ENCODE measurements around the gene SUSD1. TPM values are rescaled to one million over a fixed set of nuclear protein-coding genes. Genes with fewer than 3 reads are reported as not detected.

Gene SUSD1
- total and polyA plus RNA-seq, 4 donors, result 1.2 to 19.0 (median 3.2) TPM

GRCh38 chr9:112120439-112120925, 54.6 kb downstream of the SUSD1 start:
- H3K27ac ChIP-seq (ENCODE audit: low read depth in 1 of 2, low read length in 2 of 2), result no peak overlapping the region

GRCh38 chr9:112120030-112120341, 55.1 kb downstream of the SUSD1 start:
- Histone ChIP-seq H3K27ac (ENCODE audit: low read depth in 1 of 2, low read length in 2 of 2) (peak overlapping the region; percentile 91 to 95), H3K27me3 (ENCODE audit: control insufficient read depth in 4 of 4, insufficient read depth in 4 of 4, low read length in 3 of 4) (no peaks in the 10 kb centered on the region), H3K4me3 (ENCODE audit: low read depth in 1 of 3, low read length in 3 of 3) (no peak overlapping the region), H3K9ac (ENCODE audit: low read depth in 1 of 2, low read length in 2 of 2) (peak overlapping the region in 1 of 2 donors; percentile 60), H3K4me1 (ENCODE audit: control insufficient read depth in 4 of 4, insufficient read depth in 4 of 4, low read length in 3 of 4) (peaks cover under 1 to 17% (median 5%) of the 10 kb centered on the region in 4 donors), H3K9me3 (ENCODE audit: control insufficient read depth in 4 of 4, low read length in 3 of 4) (no peaks in the 10 kb centered on the region), H3K36me3 (ENCODE audit: control insufficient read depth in 4 of 4, insufficient read depth in 3 of 4, low read depth in 1 of 4, low read length in 3 of 4) (no peaks in the 10 kb centered on the region)
- no peak for DNase-seq (ENCODE audit: low spot score)
- 81% methylated on average over 6 of the region's 6 CpGs for WGBS
- TF ChIP-seq GABPA (IDR thresholded peaks at IDR 0.05 in 1 of 2, conservative IDR thresholded peaks at IDR 0.05 in 1 of 2) (no peak), HNF4A (conservative IDR thresholded peaks at IDR 0.05) (no peak), JUND (IDR thresholded peaks at IDR 0.05) (no peak), FOXA1 (IDR thresholded peaks at IDR 0.05) (no peak), FOXA2 (IDR thresholded peaks at IDR 0.05) (no peak), CTCF (IDR thresholded peaks at IDR 0.05; ENCODE audit: low read depth, low read length, missing input control) (no peak), HNF4G (IDR thresholded peaks at IDR 0.05) (no peak), SP1 (IDR thresholded peaks at IDR 0.05) (no peak), MAX (IDR thresholded peaks at IDR 0.05) (no peak), RAD21 (IDR thresholded peaks at IDR 0.05) (no peak), YY1 (IDR thresholded peaks at IDR 0.05) (no peak), NR2F2 (IDR thresholded peaks at IDR 0.05) (no peak), ZBTB33 (IDR thresholded peaks at IDR 0.05) (no peak), REST (IDR thresholded peaks at IDR 0.05) (no peak), RXRA (IDR thresholded peaks at IDR 0.05) (no peak), EGR1 (IDR thresholded peaks at IDR 0.05; ENCODE audit: low read depth in 2 of 2) (no peak), TAF1 (conservative IDR thresholded peaks at IDR 0.05) (no peak)

More at GRCh38 chr9:112120439-112120925, 54.6 kb downstream of the SUSD1 start:
- DNase-seq (ENCODE audit: low spot score), result no peak
- 93% methylated on average over 2 of the region's 2 CpGs for WGBS
- H3K4me1 ChIP-seq (ENCODE audit: control insufficient read depth in 4 of 4, insufficient read depth in 4 of 4, low read length in 3 of 4), result peaks cover 0 to 12% (median 3%) of the 10 kb centered on the region in 4 donors
- H3K36me3 ChIP-seq (ENCODE audit: control insufficient read depth in 4 of 4, insufficient read depth in 3 of 4, low read depth in 1 of 4, low read length in 3 of 4), result no peaks in the 10 kb centered on the region
- TF ChIP-seq HNF4A (conservative IDR thresholded peaks at IDR 0.05) (no peak), ATF3 (IDR thresholded peaks at IDR 0.05) (no peak), GABPA (IDR thresholded peaks at IDR 0.05 in 1 of 2, conservative IDR thresholded peaks at IDR 0.05 in 1 of 2) (no peak), MAX (IDR thresholded peaks at IDR 0.05) (no peak), TAF1 (conservative IDR thresholded peaks at IDR 0.05) (no peak), SP1 (IDR thresholded peaks at IDR 0.05) (no peak), ZBTB33 (IDR thresholded peaks at IDR 0.05) (no peak), YY1 (IDR thresholded peaks at IDR 0.05) (no peak), FOXA2 (IDR thresholded peaks at IDR 0.05) (no peak), HNF4G (IDR thresholded peaks at IDR 0.05) (no peak)
- no peak overlapping the region for H3K4me3 ChIP-seq (ENCODE audit: low read depth in 1 of 3, low read length in 3 of 3)
- H3K9ac ChIP-seq (ENCODE audit: low read depth in 1 of 2, low read length in 2 of 2), result no peak overlapping the region
- H3K9me3 ChIP-seq (ENCODE audit: control insufficient read depth in 4 of 4, low read length in 3 of 4), result no peaks in the 10 kb centered on the region
- H3K27me3 ChIP-seq (ENCODE audit: control insufficient read depth in 4 of 4, insufficient read depth in 4 of 4, low read length in 3 of 4), result no peaks in the 10 kb centered on the region

Data from liver (tissue), 9 donors.